ENCODE results near the gene AMBRA1. TPM values are rescaled to one million over a fixed set of nuclear protein-coding genes. Genes with fewer than 3 reads are reported as not detected.

Gene AMBRA1
- polyA plus RNA-seq, 1 donor from 2014 or later: 34.5 TPM

DNA sequence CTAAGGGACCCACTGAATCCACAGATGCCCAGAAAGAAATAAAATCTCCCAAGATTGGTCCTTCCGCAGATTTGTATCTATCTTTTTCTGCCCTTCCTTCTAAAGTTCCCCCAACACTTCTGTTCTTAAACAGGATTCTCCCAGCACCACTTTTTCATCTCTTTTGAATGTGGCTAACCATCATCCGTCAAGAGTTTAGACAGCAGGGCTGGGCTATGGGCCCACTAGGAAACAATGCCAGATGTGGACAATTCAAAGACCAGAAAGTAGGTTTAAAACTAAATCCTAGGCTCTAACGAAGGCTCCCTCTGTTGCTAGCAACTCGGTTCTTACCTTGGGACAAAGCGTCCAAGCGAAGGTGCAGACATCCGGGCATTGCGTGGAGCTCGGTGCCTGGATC, 100.0 kb downstream of the AMBRA1 start:
- no peak for TF ChIP-seq TAF1 (IDR thresholded peaks at IDR 0.05; ENCODE audit: low read depth)
- TF ChIP-seq MXI1 (conservative IDR thresholded peaks at IDR 0.05; ENCODE audit: poor library complexity, severe bottlenecking): no peak
- TF ChIP-seq EZH2 (IDR thresholded peaks at IDR 0.05; ENCODE audit: borderline replicate concordance, insufficient read depth, low read length, poor library complexity, severe bottlenecking): no peak
- TF ChIP-seq RAD21 (conservative IDR thresholded peaks at IDR 0.05): no peak
- no peak for TF ChIP-seq REST (IDR thresholded peaks at IDR 0.05; ENCODE audit: borderline replicate concordance)
- no peak for TF ChIP-seq EP300 (conservative IDR thresholded peaks at IDR 0.05; ENCODE audit: poor library complexity, severe bottlenecking)
- TF ChIP-seq SMC3 (conservative IDR thresholded peaks at IDR 0.05; ENCODE audit: poor library complexity): no peak
- TF ChIP-seq, protein P1, sequence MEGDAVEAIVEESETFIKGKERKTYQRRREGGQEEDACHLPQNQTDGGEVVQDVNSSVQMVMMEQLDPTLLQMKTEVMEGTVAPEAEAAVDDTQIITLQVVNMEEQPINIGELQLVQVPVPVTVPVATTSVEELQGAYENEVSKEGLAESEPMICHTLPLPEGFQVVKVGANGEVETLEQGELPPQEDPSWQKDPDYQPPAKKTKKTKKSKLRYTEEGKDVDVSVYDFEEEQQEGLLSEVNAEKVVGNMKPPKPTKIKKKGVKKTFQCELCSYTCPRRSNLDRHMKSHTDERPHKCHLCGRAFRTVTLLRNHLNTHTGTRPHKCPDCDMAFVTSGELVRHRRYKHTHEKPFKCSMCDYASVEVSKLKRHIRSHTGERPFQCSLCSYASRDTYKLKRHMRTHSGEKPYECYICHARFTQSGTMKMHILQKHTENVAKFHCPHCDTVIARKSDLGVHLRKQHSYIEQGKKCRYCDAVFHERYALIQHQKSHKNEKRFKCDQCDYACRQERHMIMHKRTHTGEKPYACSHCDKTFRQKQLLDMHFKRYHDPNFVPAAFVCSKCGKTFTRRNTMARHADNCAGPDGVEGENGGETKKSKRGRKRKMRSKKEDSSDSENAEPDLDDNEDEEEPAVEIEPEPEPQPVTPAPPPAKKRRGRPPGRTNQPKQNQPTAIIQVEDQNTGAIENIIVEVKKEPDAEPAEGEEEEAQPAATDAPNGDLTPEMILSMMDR (IDR thresholded peaks at IDR 0.05; ENCODE audit: poor library complexity, severe bottlenecking): no peak
- no peak for TF ChIP-seq POLR2AphosphoS5 (IDR thresholded peaks at IDR 0.05)
- Histone ChIP-seq H3F3A (ENCODE audit: insufficient read depth, low read length, poor library complexity, severe bottlenecking) (peaks cover 7% of the 10 kb centered on the region), H3K9me3 (ENCODE audit: low read length) (no peaks in the 10 kb centered on the region), H3K9me2 (ENCODE audit: insufficient read depth, low read length) (no peaks in the 10 kb centered on the region), H3K4me3 (ENCODE audit: low read length) (no peak overlapping the region), H3K27ac (ENCODE audit: low read length) (no peak overlapping the region), H4K20me1 (ENCODE audit: insufficient read depth) (no peaks in the 10 kb centered on the region), H3K79me2 (replicated peaks; ENCODE audit: insufficient read depth, low read length) (no peaks in the 10 kb centered on the region), H2AFZ (ENCODE audit: low read depth, low read length) (no peak overlapping the region), H3K9ac (ENCODE audit: low read length) (no peak overlapping the region), H3K27me3 (ENCODE audit: insufficient read depth, low read depth, low read length) (no peaks in the 10 kb centered on the region), H3K36me3 (ENCODE audit: insufficient read depth, low read length) (no peaks in the 10 kb centered on the region), H3K4me2 (ENCODE audit: low read length) (no peak overlapping the region)

GRCh38 chr11:46492532-46492931, 101.3 kb downstream of the AMBRA1 start:
- H3K27ac ChIP-seq (ENCODE audit: low read length): no peak overlapping the region
- no peaks in the 10 kb centered on the region for H3K36me3 ChIP-seq (ENCODE audit: insufficient read depth, low read length)
- no peaks in the 10 kb centered on the region for H4K20me1 ChIP-seq (ENCODE audit: insufficient read depth)
- no peaks in the 10 kb centered on the region for H3K27me3 ChIP-seq (ENCODE audit: insufficient read depth, low read depth, low read length)
- no peaks in the 10 kb centered on the region for H3K9me2 ChIP-seq (ENCODE audit: insufficient read depth, low read length)
- H3K79me2 ChIP-seq (replicated peaks; ENCODE audit: insufficient read depth, low read length): no peaks in the 10 kb centered on the region
- peaks cover 7% of the 10 kb centered on the region for H3F3A ChIP-seq (ENCODE audit: insufficient read depth, low read length, poor library complexity, severe bottlenecking)
- H3K9me3 ChIP-seq (ENCODE audit: low read length): no peaks in the 10 kb centered on the region
- no peak overlapping the region for H3K4me3 ChIP-seq (ENCODE audit: low read length)
- TF ChIP-seq MXI1 (conservative IDR thresholded peaks at IDR 0.05; ENCODE audit: poor library complexity, severe bottlenecking): no peak
- no peak for TF ChIP-seq POLR2AphosphoS5 (IDR thresholded peaks at IDR 0.05)
- TF ChIP-seq SMC3 (conservative IDR thresholded peaks at IDR 0.05; ENCODE audit: poor library complexity): no peak
- TF ChIP-seq, protein P1 (IDR thresholded peaks at IDR 0.05; ENCODE audit: poor library complexity, severe bottlenecking): no peak
- TF ChIP-seq TAF1 (IDR thresholded peaks at IDR 0.05; ENCODE audit: low read depth): no peak
- TF ChIP-seq REST (IDR thresholded peaks at IDR 0.05; ENCODE audit: borderline replicate concordance): no peak
- no peak for TF ChIP-seq RAD21 (conservative IDR thresholded peaks at IDR 0.05)
- no peak for TF ChIP-seq EZH2 (IDR thresholded peaks at IDR 0.05; ENCODE audit: borderline replicate concordance, insufficient read depth, low read length, poor library complexity, severe bottlenecking)
- TF ChIP-seq EP300 (conservative IDR thresholded peaks at IDR 0.05; ENCODE audit: poor library complexity, severe bottlenecking): no peak
- H2AFZ ChIP-seq (ENCODE audit: low read depth, low read length): no peak overlapping the region
- no peak overlapping the region for H3K4me2 ChIP-seq (ENCODE audit: low read length)
- H3K9ac ChIP-seq (ENCODE audit: low read length): no peak overlapping the region

Data from neural cell (in vitro differentiated cells).